GM06990 (cell line): ENCODE measurements around the gene DMBT1.

Experiments
- DNase-seq: peaks from one replicate; pipeline ENCODE4 v3.0.0-alpha.2; 2011; ENCODE audit not compliant: insufficient read length; ENCODE audit errors: extremely low read depth
- H3K27me3 ChIP-seq: replicated peaks from 2 replicates; pipeline ENCODE4 v1.6.0; 2011; ENCODE audit warnings: low read length; ENCODE audit not compliant: control insufficient read depth, insufficient read depth
- H3K36me3 ChIP-seq: 2 replicates; pipeline ENCODE4 v1.5.1; 2011; ENCODE audit warnings: low read length; ENCODE audit not compliant: control insufficient read depth, insufficient read depth
- H3K4me3 ChIP-seq: replicated peaks from 2 replicates; pipeline ENCODE4 v1.5.1; 2011; ENCODE audit warnings: low read depth, mild to moderate bottlenecking, control low read depth, low read length
- CTCF ChIP-seq: IDR thresholded peaks from 2 replicates; pipeline ENCODE4 v1.5.1; 2011; ENCODE audit warnings: low read length, control low read depth, mild to moderate bottlenecking, inconsistent platforms; ENCODE audit not compliant: insufficient read depth, poor library complexity, severe bottlenecking

The DMBT1 gene

GRCh38 chr10:122665946-122666345 lies 105.4 kb downstream of the DMBT1 start:
- no peak for DNase-seq

GRCh38 chr10:122669045-122669444 lies 108.5 kb downstream of the DMBT1 start:
- no peak for TF ChIP-seq CTCF
- DNase-seq: no peak
- Histone ChIP-seq H3K4me3 (no peak overlapping the region), H3K36me3 (no peaks in the 10 kb centered on the region), H3K27me3 (no peaks in the 10 kb centered on the region)

More at GRCh38 chr10:122665946-122666345, 105.4 kb downstream of the DMBT1 start:
- TF ChIP-seq CTCF: no peak
- Histone ChIP-seq H3K4me3 (no peak overlapping the region), H3K27me3 (no peaks in the 10 kb centered on the region), H3K36me3 (no peaks in the 10 kb centered on the region)

GRCh38 chr10:122669842-122670241 lies 109.3 kb downstream of the DMBT1 start:
- Histone ChIP-seq H3K27me3 (no peaks in the 10 kb centered on the region), H3K4me3 (no peak overlapping the region), H3K36me3 (no peaks in the 10 kb centered on the region)
- TF ChIP-seq CTCF: no peak
- no peak for DNase-seq

- no peak for TF ChIP-seq CTCF
- Histone ChIP-seq H3K27me3 (no peaks in the 10 kb centered on the region), H3K36me3 (no peaks in the 10 kb centered on the region), H3K4me3 (no peak overlapping the region)
- DNase-seq: no peak
Measured at GRCh38 chr10:122671355-122671754, 110.8 kb downstream of the DMBT1 start.

- no peak for DNase-seq
- no peak for TF ChIP-seq CTCF
- H3K4me3 ChIP-seq: no peak overlapping the region
- H3K36me3 ChIP-seq: no peaks in the 10 kb centered on the region
- no peaks in the 10 kb centered on the region for H3K27me3 ChIP-seq
Measured at GRCh38 chr10:122672655-122673054, 112.1 kb downstream of the DMBT1 start.

- H3K27me3 ChIP-seq: no peaks in the 10 kb centered on the region
- no peak for DNase-seq
- no peak overlapping the region for H3K4me3 ChIP-seq
- no peaks in the 10 kb centered on the region for H3K36me3 ChIP-seq
- no peak for TF ChIP-seq CTCF
Measured at GRCh38 chr10:122673269-122673668, 112.7 kb downstream of the DMBT1 start.
